ENCODE measurements around the gene RGS13.

DNA sequence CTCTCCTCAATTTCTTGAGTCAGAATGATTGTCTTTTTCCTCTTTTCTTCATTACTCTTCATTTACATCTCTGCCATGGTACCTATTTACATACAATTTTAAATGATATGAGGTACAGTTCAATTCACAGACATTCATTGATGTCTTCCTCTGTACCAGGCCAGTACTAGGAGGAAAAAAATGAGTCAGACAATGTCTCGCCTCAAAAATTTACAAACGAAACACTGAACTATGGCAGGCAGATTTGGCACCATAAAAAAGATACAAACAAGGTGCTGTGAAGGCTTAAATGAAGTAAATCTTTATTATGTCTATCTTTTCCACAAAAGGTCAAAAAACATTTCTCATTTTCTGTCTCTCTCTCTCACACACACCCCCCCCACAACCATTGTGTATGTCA, 71.0 kb downstream of the RGS13 start:
- TF ChIP-seq, protein P1, sequence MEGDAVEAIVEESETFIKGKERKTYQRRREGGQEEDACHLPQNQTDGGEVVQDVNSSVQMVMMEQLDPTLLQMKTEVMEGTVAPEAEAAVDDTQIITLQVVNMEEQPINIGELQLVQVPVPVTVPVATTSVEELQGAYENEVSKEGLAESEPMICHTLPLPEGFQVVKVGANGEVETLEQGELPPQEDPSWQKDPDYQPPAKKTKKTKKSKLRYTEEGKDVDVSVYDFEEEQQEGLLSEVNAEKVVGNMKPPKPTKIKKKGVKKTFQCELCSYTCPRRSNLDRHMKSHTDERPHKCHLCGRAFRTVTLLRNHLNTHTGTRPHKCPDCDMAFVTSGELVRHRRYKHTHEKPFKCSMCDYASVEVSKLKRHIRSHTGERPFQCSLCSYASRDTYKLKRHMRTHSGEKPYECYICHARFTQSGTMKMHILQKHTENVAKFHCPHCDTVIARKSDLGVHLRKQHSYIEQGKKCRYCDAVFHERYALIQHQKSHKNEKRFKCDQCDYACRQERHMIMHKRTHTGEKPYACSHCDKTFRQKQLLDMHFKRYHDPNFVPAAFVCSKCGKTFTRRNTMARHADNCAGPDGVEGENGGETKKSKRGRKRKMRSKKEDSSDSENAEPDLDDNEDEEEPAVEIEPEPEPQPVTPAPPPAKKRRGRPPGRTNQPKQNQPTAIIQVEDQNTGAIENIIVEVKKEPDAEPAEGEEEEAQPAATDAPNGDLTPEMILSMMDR (IDR thresholded peaks at IDR 0.05): no peak
- no peak for TF ChIP-seq POLR2A (IDR thresholded peaks at IDR 0.05)
- no peak for TF ChIP-seq POLR2AphosphoS5 (IDR thresholded peaks at IDR 0.05; ENCODE audit: insufficient read depth in 1 of 2, low read depth in 1 of 2)
